Lower leg skin (tissue), 4 donors: ENCODE results near the gene NUP62. TPM values are rescaled to one million over a fixed set of nuclear protein-coding genes. Genes with fewer than 3 reads are reported as not detected.

ENCODE experiments used
- DNase-seq, 2 donors: peaks; one replicate each; pipeline ENCODE4 v3.0.0-alpha.2; 2019; ENCODE audit warnings: low spot score in 2 of 2
- H3K4me3 ChIP-seq: fragments of 200-600 bp; sonication (generic); 2 replicates; pipeline ENCODE4 v1.5.1; 2017; ENCODE audit warnings: mild to moderate bottlenecking, low read depth; ENCODE audit not compliant: poor library complexity, severe bottlenecking
- CTCF ChIP-seq, 3 donors: fragments of 450-650 bp; IDR thresholded peaks; one replicate each; pipeline ENCODE4 v1.5.1; 2016; ENCODE audit warnings: antibody characterized with exemption in 3 of 3, mild to moderate bottlenecking in 3 of 3, moderate library complexity in 2 of 3
- POLR2A ChIP-seq, 2 donors: fragments of 450-650 bp; IDR thresholded peaks; one replicate each; pipeline ENCODE4 v1.6.1; 2016 to 2017; ENCODE audit warnings: antibody characterized with exemption in 2 of 2, mild to moderate bottlenecking in 1 of 2, moderate library complexity in 1 of 2
- WGBS, 2 donors: methylation state at CpG; one replicate each; pipeline ENCODE4 v1.1.5; 2018; 5-methylcytosine and 5-hydroxymethylcytosine counted together
- intact Hi-C: fragments of 100-400 bp; cut with DNase I; formaldehyde crosslinking; loops from one replicate; pipeline ENCODE4 v1.15.0; 2023; ENCODE audit warnings: low total_unique reads
- total RNA-seq, 4 donors: library from RNA; depleted of rRNA; stranded (reverse); fragments of >200 nt; gene quantifications; one replicate each; pipeline ENCODE4 v1.1.0, GENCODE V29; 2016

Gene NUP62
- total RNA-seq, 4 donors from 2014 or later, result 36.4 to 45.5 (median 41.1) TPM

DNA sequence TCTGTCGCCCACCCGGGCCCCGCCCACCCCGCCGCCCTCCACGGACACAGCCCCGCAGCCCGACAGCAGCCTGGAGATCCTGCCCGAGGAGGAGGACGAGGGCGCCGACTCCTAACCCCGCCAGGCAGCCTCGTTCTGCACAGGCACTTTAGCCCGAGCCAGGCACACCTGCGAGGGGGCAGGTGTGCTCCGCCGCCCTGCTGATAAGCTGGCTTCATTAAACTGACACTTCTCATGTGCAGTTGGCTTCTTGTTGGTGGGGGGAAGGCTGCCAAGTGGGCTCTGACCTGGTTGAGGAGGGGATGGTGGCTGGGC lies 40.8 kb downstream of the NUP62 start:
- 83 to 86% methylated on average over 3 to 17 of the region's 18 CpGs for WGBS, 2 donors
- intact Hi-C loops, result no loop called here
- no peak overlapping the region for H3K4me3 ChIP-seq
- TF ChIP-seq POLR2A (IDR thresholded peaks at IDR 0.05) (no peak), CTCF (IDR thresholded peaks at IDR 0.05) (no peak)
- DNase-seq, result no peak

DNA sequence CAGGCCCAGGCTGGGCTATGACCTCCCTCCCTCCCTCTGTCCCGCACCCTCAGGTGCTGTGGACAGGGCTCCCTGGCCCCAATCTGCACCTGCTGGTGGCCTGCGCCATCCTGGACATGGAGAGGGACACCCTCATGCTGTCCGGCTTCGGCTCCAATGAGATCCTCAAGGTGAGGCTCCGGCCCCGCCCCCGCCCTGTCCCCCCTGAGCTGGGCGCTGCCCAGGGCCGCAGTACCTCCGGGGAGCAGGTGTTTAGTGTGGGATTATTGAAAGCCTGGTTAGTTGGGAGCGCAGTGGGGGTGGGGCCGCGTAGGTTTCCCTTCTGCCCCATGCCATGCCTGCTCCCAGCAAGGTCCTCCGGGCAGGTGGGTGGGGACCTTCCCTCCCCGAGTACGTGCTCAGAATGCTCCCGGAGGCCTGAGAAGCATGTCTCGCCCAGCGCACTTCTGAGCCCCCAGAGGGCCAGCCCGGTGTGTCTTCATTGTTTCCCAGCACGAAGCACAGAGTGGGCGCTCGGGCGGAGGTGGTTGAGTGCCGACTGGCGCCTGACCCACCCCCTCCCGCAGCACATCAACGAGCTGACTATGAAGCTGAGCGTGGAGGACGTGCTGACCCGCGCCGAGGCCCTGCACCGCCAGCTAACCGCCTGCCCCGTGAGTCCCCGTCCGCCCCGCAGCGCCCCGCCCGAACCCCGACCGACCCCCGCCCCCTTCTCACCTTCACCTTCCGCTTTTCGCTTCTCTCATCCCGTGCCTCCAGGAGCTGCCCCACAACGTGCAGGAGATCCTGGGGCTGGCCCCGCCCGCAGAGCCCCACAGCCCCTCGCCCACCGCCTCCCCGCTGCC lies 41.4 kb downstream of the NUP62 start:
- TF ChIP-seq POLR2A (IDR thresholded peaks at IDR 0.05) (no peak), CTCF (IDR thresholded peaks at IDR 0.05) (no peak)
- no peak for DNase-seq
- H3K4me3 ChIP-seq, result no peak overlapping the region
- 72% methylated on average over 47 to 54 of the region's 54 CpGs for WGBS, 2 donors
- intact Hi-C loops, result no loop called here

DNA sequence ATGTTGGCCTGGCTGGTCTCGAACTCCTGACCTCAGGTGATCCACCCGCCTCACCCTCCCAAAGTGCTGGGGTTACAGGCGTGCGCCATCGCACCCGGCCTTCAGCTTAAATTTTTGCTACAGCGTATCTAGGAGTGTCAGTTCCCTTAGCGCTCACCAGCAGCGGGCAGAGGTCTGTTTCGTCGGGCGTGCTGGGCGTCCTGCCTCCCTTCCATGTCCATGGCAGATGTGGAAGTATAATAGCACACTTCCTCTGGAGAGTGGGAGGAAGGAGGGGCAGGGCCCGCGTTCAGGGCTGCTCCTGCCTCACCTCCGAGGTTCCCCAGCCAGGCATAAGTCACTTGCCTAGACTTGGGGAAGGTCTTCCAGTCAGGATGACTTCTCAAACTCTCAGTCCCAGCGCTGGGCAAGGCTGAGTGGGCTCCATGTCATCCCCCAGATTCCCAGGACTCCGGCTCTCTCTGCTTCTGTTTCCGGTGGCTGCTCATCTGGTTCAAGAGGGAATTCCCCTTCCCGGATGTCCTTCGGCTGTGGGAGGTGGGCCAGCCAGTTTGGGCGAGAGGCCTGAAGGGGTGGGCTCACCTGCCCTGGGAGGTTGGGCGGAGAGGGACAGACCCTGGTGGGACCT lies 42.2 kb downstream of the NUP62 start:
- TF ChIP-seq CTCF (IDR thresholded peaks at IDR 0.05) (no peak), POLR2A (IDR thresholded peaks at IDR 0.05) (no peak)
- WGBS, 2 donors, result 63 to 71% methylated on average over 21 to 23 of the region's 23 CpGs
- H3K4me3 ChIP-seq, result no peak overlapping the region
- DNase-seq, result no peak
- intact Hi-C loops, result no loop called here

DNA sequence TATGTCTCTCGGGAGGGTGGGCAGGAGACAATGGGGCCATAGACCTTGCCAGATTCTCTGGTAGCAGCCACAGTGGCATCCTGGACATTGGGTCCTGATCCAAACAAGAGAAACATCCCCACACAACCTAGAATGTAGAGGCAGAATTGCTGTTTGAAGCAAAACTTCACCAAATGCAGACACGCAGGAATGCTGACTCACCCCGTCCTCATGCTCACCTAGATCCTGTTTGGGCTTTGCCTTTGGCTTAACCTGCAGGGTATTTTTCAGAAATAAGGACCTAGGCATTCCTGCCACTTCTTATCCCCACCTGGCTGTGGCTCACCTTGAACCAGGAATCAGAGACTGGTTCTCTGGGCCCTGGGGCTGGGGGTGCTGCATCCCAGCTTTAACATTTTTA lies 44.5 kb downstream of the NUP62 start:
- no peak overlapping the region for H3K4me3 ChIP-seq
- DNase-seq, result no peak
- TF ChIP-seq POLR2A (IDR thresholded peaks at IDR 0.05), result no peak
- no peak for TF ChIP-seq CTCF (IDR thresholded peaks at IDR 0.05)
- intact Hi-C loops, result no loop called here
- WGBS, 2 donors, result 88 to 89% methylated on average over 3 of the region's 3 CpGs

- WGBS, 2 donors, result 91 to 92% methylated on average over 18 of the region's 18 CpGs
- TF ChIP-seq POLR2A (IDR thresholded peaks at IDR 0.05), result no peak
- TF ChIP-seq CTCF (IDR thresholded peaks at IDR 0.05), result no peak
- no peak for DNase-seq
- intact Hi-C loops, result no loop called here
- no peak overlapping the region for H3K4me3 ChIP-seq
Measured at GRCh38 chr19:49884109-49884508, 45.2 kb downstream of the NUP62 start.
